CD4-positive, alpha-beta T cell treated with Interferon gamma for 1 hour (primary cell): Measurements from ENCODE around the gene ZNF35.
A peak's percentile ranks its signal among the peaks of the same experiment; 100 is the strongest.
"Not testable (repeated sequence)": the region's sequence is repeated elsewhere in the genome, so short reads cannot be mapped to it uniquely, and the experiment has no call there.

Experiments
- DNase-seq: peaks from one replicate; pipeline ENCODE4 v3.0.0-alpha.2; 2020

The ZNF35 gene

GRCh38 chr3:44648564-44649229, at the start of gene ZNF35:
ZNF35 (plus strand) TSS chr3:44648732; CDS start chr3:44651068, 2,336 bp downstream.
- DNase-seq = peak; percentile 48

DNA sequence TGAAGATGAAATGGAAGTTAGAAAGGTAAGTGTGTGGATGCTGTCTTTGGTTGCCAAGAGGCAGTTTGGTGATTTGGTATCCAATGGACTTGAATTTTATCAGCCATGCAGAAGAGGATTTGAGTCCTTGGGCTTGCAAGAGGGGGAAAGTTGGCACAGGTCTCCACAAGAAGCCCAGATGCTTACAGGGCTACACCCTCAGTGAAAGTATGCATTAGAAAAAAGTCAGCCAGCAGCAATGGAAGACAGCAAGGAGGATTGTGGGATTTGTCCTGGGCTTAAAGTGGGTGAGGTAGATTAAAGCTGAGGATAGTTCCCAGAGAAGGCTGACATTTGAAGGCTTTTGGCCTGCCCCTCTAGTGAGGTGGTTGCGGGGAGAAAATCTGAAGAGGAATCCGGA, 46.8 kb upstream of the ZNF35 start:
- no peak for DNase-seq

DNA sequence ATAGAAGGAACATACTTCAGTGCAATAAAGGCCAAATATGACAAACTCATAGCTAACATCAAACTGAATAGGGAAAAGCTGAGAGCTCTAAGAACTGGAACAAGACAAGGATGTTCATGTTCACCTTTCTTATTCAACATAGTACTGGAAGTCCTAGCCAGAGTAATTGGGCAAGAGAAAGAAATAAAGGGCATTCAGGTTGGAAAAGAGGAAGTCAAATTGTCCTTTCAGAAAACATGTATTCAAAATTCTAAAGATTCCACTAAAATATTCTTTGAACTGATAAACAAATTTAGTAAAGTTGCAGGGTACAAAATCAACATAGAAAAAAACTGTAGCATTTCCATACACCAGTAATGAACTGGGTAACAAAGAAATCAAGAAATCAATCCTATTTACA, 35.9 kb upstream of the ZNF35 start:
- no peak for DNase-seq

GRCh38 chr3:44624749-44625480, 23.6 kb upstream of the ZNF35 start, which contains the start of gene ZNF197:
ZNF197 (plus strand) TSS chr3:44625036; CDS start chr3:44629155, 4,119 bp downstream.
- DNase-seq = peak; percentile 57

DNA sequence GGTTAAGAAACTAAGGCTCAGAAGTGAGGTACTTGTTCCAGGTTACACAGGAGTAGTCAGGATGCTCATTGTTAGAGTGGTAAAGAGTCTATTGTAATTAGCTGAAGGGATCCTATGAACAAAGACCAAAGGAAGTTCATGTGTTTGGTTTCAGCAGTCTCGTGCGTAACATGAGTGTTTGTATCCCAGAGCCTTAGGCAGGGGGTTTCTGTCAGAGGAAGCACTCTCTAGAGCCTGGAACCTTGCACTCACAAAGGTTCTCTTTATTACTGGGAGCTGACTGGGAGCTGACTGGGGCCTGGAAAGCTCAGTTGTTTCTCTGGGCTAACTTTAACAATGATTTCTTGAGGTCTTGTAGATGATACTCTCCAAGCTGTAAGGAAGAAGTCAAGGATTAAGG, 19.8 kb upstream of the ZNF35 start:
- no peak for DNase-seq

DNA sequence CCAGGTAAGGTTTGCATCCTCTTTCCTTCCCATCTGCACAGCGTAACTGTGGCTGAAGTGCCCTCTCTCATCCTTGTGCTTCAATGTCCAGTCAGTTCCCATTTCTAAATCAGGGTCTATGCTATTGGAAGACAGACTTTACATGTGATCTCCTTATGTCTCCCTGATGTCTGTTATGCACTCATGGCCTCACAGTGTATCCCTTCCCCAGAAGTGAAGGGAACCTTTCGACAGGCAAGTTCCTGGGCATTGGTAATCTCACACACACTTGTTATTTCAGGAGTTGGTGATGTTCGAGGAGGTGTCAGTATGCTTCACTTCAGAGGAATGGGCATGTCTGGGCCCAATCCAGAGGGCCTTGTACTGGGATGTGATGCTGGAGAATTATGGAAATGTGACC, 16.3 kb upstream of the ZNF35 start:
- no peak for DNase-seq

DNA sequence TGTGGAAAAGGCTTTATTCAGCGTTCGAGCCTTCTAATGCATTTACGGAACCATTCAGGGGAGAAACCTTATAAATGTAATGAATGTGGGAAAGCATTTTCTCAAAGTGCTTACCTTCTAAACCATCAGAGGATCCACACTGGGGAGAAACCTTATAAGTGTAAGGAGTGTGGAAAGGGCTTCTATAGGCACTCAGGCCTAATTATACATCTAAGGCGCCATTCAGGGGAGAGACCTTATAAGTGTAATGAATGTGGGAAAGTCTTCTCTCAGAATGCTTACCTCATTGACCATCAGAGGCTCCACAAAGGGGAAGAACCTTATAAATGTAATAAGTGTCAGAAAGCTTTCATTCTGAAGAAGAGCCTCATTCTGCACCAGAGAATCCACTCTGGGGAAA, 6.2 kb upstream of the ZNF35 start:
- DNase-seq = no peak

- DNase-seq = no peak
Observed at GRCh38 chr3:44643024-44643423, 5.5 kb upstream of the ZNF35 start.

GRCh38 chr3:44647771-44648170, 761 bp upstream of the ZNF35 start:
- no peak for DNase-seq

DNA sequence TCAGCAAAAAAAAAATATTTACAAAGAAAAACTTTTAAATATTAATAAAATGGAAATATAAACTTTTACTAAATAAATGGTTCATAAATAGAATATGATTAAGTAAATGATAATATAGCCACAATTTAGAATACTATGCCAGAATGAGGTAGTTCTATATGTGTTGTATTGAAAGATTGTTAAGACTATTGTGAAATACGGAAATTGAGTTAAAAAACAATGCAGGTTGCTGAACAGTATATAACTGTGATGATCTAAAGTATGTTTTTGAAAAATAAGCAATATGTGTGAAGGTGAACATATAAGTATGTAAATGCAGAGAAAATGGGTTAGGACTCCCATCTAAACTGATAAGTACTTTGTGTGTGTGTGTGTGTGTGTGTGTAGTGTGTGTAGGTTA, 1.2 kb downstream of the ZNF35 start:
- DNase-seq = no peak

DNA sequence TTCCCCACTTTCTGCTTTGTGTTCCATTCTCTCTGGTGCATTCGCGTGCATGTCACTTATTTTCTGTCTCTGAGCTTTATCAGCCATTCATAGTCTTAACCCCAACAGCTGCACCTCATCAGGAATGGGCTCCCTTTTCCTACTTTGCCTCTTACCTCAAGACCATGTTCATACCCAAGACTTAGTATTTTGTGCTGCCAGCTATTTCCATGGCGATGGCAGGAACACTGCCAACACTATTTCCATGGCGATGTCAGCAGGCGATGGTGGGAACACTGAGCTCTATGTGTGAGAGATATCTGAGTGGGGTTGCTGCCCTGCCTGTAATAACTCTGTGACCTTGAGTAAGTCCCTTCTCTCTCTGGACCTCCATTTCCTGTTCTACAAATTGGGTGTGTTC, 5.5 kb downstream of the ZNF35 start:
- no peak for DNase-seq

GRCh38 chr3:44659015-44659414, 10.5 kb downstream of the ZNF35 start:
- DNase-seq = no peak

- DNase-seq = no peak
Observed at GRCh38 chr3:44659434-44659833, 10.9 kb downstream of the ZNF35 start.

GRCh38 chr3:44661189-44661588, 12.7 kb downstream of the ZNF35 start:
- no peak for DNase-seq

GRCh38 chr3:44665173-44665572, 16.6 kb downstream of the ZNF35 start:
- DNase-seq = no peak

DNA sequence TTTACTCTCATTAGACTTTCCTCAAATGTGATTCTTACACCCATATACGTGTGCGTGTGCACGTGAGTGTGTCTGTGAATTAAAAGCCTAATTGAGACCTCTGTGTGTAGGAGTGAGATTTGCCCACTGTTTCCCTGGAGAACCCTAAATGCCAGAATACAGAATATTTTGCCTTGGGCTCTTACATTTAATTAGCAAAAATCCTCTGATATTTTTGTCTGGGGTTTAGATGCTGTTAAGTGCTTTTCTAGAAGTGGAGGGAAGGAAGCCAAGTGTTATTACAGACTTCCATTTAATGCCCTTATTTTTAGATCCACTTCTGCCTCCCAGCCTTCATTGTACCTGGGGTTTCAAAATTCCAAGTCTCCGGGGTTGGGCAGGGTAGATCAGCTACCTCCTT, 17.8 kb downstream of the ZNF35 start:
- DNase-seq = no peak

DNA sequence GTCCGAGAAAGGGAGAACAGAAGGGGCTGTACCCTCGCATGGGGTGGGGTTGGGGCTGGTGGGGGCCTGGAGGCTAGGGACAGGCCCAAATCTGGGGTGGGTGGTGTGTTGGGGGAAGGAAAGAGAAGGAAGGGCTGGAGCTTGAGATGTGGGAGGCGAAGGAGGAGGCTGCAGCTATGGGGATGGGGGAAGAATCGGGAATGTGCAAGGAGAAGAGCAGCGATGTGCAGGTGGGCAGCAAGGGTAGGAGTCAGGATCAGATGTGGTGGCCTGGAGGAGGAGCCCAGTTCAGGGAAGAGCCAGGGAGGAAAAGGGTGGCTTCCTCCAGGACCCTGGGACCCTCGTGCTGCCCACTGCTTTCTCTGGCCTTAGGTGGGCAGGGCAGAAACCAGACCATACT, 21.2 kb downstream of the ZNF35 start:
- DNase-seq = no peak

DNA sequence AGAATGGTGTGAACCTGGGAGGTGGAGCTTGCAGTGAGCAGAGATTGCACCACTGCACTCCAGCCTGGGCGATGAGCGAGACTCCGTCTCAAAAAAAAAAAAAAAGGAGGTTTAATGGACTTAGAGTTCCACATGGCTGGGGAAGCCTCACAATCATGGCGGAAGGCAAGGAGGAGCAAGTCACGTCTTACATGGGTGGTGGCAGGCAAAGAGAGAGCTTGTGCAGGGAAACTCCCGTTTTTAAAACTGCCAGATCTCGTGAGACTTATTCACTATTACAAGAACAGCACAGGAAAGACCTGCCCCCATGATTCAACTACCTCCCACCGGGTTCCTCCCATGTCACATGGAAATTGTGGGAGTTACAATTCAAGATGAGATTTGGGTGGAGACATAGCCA, 24.9 kb downstream of the ZNF35 start:
- DNase-seq = not testable (repeated sequence)

- no peak for DNase-seq
Observed at GRCh38 chr3:44674211-44674610, 25.7 kb downstream of the ZNF35 start.

GRCh38 chr3:44678480-44679116, 30.1 kb downstream of the ZNF35 start:
- no peak for DNase-seq

DNA sequence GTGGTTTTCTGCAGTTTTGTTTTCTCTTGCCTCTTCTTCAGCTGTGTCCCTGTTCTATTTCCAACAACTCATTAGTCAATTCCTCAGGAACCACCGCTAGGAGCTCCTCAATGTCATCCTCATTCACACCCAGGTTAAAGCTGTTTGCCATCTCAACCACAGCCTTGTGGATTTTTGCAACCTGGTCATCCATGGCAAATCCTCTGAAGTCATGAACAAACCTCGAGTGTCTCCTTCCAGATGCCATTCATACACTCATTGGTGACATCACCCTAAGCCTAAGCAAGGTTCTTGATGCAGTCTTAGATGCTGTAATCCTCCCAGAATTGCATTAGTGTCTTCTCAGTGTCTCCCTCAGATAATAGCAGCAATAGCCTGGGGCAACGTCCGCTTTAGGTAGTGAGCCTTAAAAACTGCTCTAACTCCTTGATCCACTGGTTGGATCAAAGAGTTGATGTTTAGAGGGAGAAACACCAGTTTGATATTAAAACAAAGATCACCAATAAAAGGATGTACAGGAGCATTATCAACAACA, 32.5 kb downstream of the ZNF35 start:
- no peak for DNase-seq

DNA sequence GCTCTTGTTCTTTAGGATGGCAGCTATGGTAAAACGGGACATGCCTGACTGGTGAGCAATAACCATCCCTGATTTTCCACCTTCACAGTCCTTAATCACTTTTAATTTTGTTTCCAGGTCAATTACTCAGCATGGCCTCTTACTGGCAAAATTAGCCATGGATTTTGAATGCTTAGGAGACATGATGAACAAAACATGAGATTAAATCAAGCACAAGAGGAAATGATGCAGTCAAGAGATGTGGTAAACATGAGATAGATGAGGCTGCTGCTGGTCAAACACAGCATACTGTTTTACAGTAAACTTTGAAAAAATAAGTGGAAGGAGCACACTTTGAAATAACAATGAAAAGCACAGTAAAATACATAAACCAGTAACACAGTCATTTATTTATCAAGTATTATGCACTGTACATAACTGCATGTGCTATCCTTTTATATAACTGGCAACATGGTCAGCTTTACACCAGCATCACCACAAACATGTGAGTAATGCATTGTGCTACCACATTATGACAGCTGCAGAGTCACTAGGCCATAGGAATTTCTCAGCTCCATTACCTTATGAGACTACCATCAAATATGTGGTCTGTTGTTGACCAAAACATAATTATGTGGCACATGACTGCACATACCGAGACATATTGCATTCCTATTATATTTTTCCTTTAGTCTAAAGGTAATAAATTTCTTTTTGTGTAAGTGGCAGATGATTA, 33.8 kb downstream of the ZNF35 start:
- DNase-seq = no peak

DNA sequence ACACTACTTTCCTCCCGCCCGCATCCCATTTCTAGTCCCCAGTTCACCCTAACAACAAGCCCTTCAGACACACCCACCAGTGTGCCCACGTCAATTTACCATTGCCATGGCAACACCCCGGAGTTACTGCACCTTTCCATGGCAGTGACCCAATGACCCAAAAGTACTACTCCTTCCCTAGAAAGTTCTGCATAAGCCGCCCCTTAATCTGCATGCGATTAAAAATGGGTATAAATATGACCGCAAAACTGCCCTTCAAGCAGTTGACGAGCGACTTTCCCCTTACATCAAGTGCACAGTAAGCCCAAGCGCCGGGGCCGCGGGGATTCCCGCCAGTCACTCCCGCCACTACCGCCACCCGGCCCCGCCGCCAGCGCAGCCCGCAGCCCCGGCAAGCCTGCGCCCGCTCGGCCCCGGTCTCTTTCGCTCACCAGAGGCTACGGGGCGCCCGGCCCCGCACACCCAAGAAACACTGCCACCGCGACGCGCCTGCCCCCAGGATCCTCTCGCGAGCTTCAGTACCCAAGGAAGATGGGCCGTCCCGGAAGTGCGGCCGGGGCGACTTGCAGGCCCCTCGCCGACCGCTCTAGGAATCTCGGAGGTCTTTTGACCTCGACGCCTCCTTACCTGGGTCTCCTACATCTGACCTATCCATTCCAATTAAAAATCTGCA, 36.7 kb downstream of the ZNF35 start:
- peak; percentile 73 for DNase-seq
